Measurements from ENCODE around the gene TTC34.
"Not testable (repeated sequence)": the region's sequence is repeated elsewhere in the genome, so short reads cannot be mapped to it uniquely, and the experiment has no call there.

The TTC34 gene

GRCh38 chr1:2750041-2750680 lies 51.3 kb downstream of the TTC34 start:
- H3K4me2 ChIP-seq (ENCODE audit: low read depth, low read length, poor library complexity, severe bottlenecking); H3F3A ChIP-seq (ENCODE audit: low read depth); H2AFZ ChIP-seq (ENCODE audit: low read length); H3K79me2 ChIP-seq (ENCODE audit: insufficient read depth, low read length); H3K9ac ChIP-seq (ENCODE audit: low read depth, low read length, poor library complexity, severe bottlenecking); H3K4me3 ChIP-seq (ENCODE audit: low read length, poor library complexity, severe bottlenecking); H3K27me3 ChIP-seq (ENCODE audit: insufficient read depth, low read length, poor library complexity, severe bottlenecking); H3K4me1 ChIP-seq (ENCODE audit: insufficient read depth, low read length, poor library complexity, severe bottlenecking); H3K9me3 ChIP-seq (ENCODE audit: insufficient read depth, low read depth, low read length); H3K36me3 ChIP-seq (ENCODE audit: insufficient read depth, low read length); H4K20me1 ChIP-seq (ENCODE audit: insufficient read depth, low read length, poor library complexity, severe bottlenecking); H3K9me2 ChIP-seq (replicated peaks; ENCODE audit: low read depth, low read length): not testable (repeated sequence)

GRCh38 chr1:2748626-2749025 lies 52.9 kb downstream of the TTC34 start:
- not testable (repeated sequence) for H3K27me3 ChIP-seq (ENCODE audit: insufficient read depth, low read length, poor library complexity, severe bottlenecking); H3K79me2 ChIP-seq (ENCODE audit: insufficient read depth, low read length); H4K20me1 ChIP-seq (ENCODE audit: insufficient read depth, low read length, poor library complexity, severe bottlenecking); H3K4me3 ChIP-seq (ENCODE audit: low read length, poor library complexity, severe bottlenecking); H2AFZ ChIP-seq (ENCODE audit: low read length); H3K9me2 ChIP-seq (replicated peaks; ENCODE audit: low read depth, low read length); H3K9me3 ChIP-seq (ENCODE audit: insufficient read depth, low read depth, low read length); H3K36me3 ChIP-seq (ENCODE audit: insufficient read depth, low read length); H3F3A ChIP-seq (ENCODE audit: low read depth); H3K4me2 ChIP-seq (ENCODE audit: low read depth, low read length, poor library complexity, severe bottlenecking); H3K4me1 ChIP-seq (ENCODE audit: insufficient read depth, low read length, poor library complexity, severe bottlenecking); H3K9ac ChIP-seq (ENCODE audit: low read depth, low read length, poor library complexity, severe bottlenecking)

DNA sequence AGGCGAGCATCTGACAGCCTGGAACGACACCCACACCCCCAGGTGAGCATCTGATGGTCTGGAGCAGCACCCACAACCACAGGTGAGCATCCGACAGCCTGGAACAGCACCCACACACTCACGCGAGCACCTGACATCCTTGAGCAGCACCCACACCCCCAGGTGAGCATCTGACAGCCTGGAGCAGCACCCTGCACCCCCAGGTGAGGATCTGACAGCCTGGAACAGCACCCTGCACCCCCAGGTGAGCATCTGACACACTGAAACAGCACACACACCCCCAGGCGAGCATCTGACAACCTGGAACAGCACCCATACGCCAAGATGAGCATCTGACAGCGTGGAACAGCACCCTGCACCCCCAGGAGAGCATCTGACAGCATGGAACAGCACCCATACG lies 106.7 kb downstream of the TTC34 start:
- H3K9ac ChIP-seq (ENCODE audit: low read depth, low read length, poor library complexity, severe bottlenecking); H3K79me2 ChIP-seq (ENCODE audit: insufficient read depth, low read length); H3K36me3 ChIP-seq (ENCODE audit: insufficient read depth, low read length); H3K9me2 ChIP-seq (replicated peaks; ENCODE audit: low read depth, low read length); H3K4me1 ChIP-seq (ENCODE audit: insufficient read depth, low read length, poor library complexity, severe bottlenecking); H3K27me3 ChIP-seq (ENCODE audit: insufficient read depth, low read length, poor library complexity, severe bottlenecking); H3F3A ChIP-seq (ENCODE audit: low read depth); H3K9me3 ChIP-seq (ENCODE audit: insufficient read depth, low read depth, low read length); H2AFZ ChIP-seq (ENCODE audit: low read length); H3K4me3 ChIP-seq (ENCODE audit: low read length, poor library complexity, severe bottlenecking); H3K4me2 ChIP-seq (ENCODE audit: low read depth, low read length, poor library complexity, severe bottlenecking); H4K20me1 ChIP-seq (ENCODE audit: insufficient read depth, low read length, poor library complexity, severe bottlenecking): not testable (repeated sequence)

GRCh38 chr1:2690180-2690579 lies 111.3 kb downstream of the TTC34 start:
- H3K4me1 ChIP-seq (ENCODE audit: insufficient read depth, low read length, poor library complexity, severe bottlenecking); H3K4me2 ChIP-seq (ENCODE audit: low read depth, low read length, poor library complexity, severe bottlenecking); H3K79me2 ChIP-seq (ENCODE audit: insufficient read depth, low read length); H3F3A ChIP-seq (ENCODE audit: low read depth); H3K9ac ChIP-seq (ENCODE audit: low read depth, low read length, poor library complexity, severe bottlenecking); H3K4me3 ChIP-seq (ENCODE audit: low read length, poor library complexity, severe bottlenecking); H2AFZ ChIP-seq (ENCODE audit: low read length); H4K20me1 ChIP-seq (ENCODE audit: insufficient read depth, low read length, poor library complexity, severe bottlenecking); H3K9me3 ChIP-seq (ENCODE audit: insufficient read depth, low read depth, low read length); H3K36me3 ChIP-seq (ENCODE audit: insufficient read depth, low read length); H3K9me2 ChIP-seq (replicated peaks; ENCODE audit: low read depth, low read length); H3K27me3 ChIP-seq (ENCODE audit: insufficient read depth, low read length, poor library complexity, severe bottlenecking): not testable (repeated sequence)

DNA sequence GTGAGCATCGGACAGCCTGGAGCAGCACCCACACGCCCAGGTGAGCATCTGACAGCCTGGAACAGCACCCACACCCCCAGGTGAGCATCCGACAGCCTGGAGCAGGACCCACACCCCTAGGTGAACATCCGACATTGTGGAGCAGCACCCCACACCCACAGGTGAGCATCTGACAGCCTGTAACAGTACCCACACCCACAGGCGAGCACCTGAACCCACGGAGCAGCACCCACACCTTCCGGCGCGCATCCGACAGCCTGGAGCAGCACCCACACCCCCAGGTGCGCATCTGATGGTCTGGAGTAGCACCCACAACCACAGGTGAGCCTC lies 113.2 kb downstream of the TTC34 start:
- not testable (repeated sequence) for H3K27me3 ChIP-seq (ENCODE audit: insufficient read depth, low read length, poor library complexity, severe bottlenecking); H3K4me2 ChIP-seq (ENCODE audit: low read depth, low read length, poor library complexity, severe bottlenecking); H3K4me1 ChIP-seq (ENCODE audit: insufficient read depth, low read length, poor library complexity, severe bottlenecking); H3K9me2 ChIP-seq (replicated peaks; ENCODE audit: low read depth, low read length); H3K9me3 ChIP-seq (ENCODE audit: insufficient read depth, low read depth, low read length); H2AFZ ChIP-seq (ENCODE audit: low read length); H4K20me1 ChIP-seq (ENCODE audit: insufficient read depth, low read length, poor library complexity, severe bottlenecking); H3K79me2 ChIP-seq (ENCODE audit: insufficient read depth, low read length); H3K36me3 ChIP-seq (ENCODE audit: insufficient read depth, low read length); H3K9ac ChIP-seq (ENCODE audit: low read depth, low read length, poor library complexity, severe bottlenecking); H3K4me3 ChIP-seq (ENCODE audit: low read length, poor library complexity, severe bottlenecking); H3F3A ChIP-seq (ENCODE audit: low read depth)

DNA sequence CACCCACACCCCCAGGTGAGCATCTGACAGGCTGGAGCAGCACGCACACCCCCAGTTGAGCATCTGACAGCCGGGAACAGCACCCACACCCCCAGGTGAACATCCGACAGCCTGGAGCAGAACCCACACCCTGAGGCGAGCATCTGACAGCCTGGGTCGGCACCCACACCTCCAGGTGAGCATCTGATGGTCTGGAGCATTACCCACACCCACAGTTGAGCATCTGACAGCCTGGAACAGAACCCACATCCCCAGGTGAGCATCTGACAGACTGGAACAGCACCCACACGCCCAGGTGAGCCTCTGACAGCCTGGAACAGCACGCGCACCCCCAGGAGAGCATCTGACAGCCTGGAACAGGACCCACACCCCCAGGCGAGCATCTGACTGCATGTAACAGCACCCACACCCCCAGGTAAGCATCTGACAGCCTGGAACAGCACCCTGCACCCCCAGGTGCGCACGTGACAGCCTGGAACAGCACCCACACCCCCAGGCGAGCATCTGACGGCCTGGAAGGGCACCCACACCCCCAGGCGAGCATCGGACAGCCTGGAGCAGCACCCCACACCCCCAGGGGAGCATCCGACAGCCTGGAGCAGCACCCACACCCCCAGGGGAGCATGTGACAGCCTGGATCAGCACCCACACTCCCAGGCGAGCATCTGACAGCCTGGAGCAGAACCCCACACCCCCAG lies 113.7 kb downstream of the TTC34 start:
- not testable (repeated sequence) for H3K36me3 ChIP-seq (ENCODE audit: insufficient read depth, low read length); H3K79me2 ChIP-seq (ENCODE audit: insufficient read depth, low read length); H3K4me3 ChIP-seq (ENCODE audit: low read length, poor library complexity, severe bottlenecking); H4K20me1 ChIP-seq (ENCODE audit: insufficient read depth, low read length, poor library complexity, severe bottlenecking); H3K27me3 ChIP-seq (ENCODE audit: insufficient read depth, low read length, poor library complexity, severe bottlenecking); H3F3A ChIP-seq (ENCODE audit: low read depth); H3K4me1 ChIP-seq (ENCODE audit: insufficient read depth, low read length, poor library complexity, severe bottlenecking); H3K4me2 ChIP-seq (ENCODE audit: low read depth, low read length, poor library complexity, severe bottlenecking); H3K9ac ChIP-seq (ENCODE audit: low read depth, low read length, poor library complexity, severe bottlenecking); H3K9me2 ChIP-seq (replicated peaks; ENCODE audit: low read depth, low read length); H3K9me3 ChIP-seq (ENCODE audit: insufficient read depth, low read depth, low read length); H2AFZ ChIP-seq (ENCODE audit: low read length)

DNA sequence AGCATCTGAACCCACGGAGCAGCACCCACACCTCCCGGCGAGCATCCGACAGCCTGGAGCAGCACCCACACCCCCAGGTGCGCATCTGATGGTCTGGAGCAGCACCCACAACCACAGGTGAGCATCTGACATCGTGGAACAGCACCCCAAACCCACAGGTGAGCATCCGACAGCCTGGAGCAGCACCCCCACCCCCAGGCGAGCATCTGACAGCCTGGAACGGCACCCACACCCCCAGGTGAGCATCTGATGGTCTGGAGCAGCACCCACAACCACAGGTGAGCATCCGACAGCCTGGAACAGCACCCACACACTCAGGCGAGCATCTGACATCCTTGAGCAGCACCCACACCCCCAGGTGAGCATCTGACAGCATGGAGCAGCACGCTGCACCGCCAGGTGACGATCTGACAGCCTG lies 114.3 kb downstream of the TTC34 start:
- H3F3A ChIP-seq (ENCODE audit: low read depth); H3K36me3 ChIP-seq (ENCODE audit: insufficient read depth, low read length); H3K27me3 ChIP-seq (ENCODE audit: insufficient read depth, low read length, poor library complexity, severe bottlenecking); H3K9me2 ChIP-seq (replicated peaks; ENCODE audit: low read depth, low read length); H2AFZ ChIP-seq (ENCODE audit: low read length); H3K9ac ChIP-seq (ENCODE audit: low read depth, low read length, poor library complexity, severe bottlenecking); H4K20me1 ChIP-seq (ENCODE audit: insufficient read depth, low read length, poor library complexity, severe bottlenecking); H3K79me2 ChIP-seq (ENCODE audit: insufficient read depth, low read length); H3K9me3 ChIP-seq (ENCODE audit: insufficient read depth, low read depth, low read length); H3K4me2 ChIP-seq (ENCODE audit: low read depth, low read length, poor library complexity, severe bottlenecking); H3K4me1 ChIP-seq (ENCODE audit: insufficient read depth, low read length, poor library complexity, severe bottlenecking); H3K4me3 ChIP-seq (ENCODE audit: low read length, poor library complexity, severe bottlenecking): not testable (repeated sequence)

All from Loucy (cell line).